Measurements from ENCODE around the gene RAB3GAP2.
"Not testable (repeated sequence)": the region's sequence is repeated elsewhere in the genome, so short reads cannot be mapped to it uniquely, and the experiment has no call there.

RAB3GAP2 gene

DNA sequence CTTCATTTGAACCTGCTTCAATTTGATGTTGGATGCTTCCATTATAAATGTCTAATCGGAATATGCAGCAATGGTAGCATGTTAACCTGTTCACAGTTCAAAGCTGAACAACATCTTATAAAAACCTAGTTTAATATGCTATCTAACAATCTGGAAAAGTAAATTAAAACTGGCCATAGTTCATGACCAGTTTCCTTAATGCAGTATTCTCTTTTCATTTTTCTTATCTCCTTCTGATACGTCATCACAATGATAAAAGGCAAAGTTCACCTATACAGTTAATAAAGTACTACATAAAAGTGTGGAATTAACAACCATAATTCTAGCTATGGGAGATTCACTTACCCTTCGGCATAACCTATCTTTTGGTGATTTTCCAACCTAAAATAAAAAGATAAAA is 113.2 kb downstream of the RAB3GAP2 start:
- TF ChIP-seq, protein P1, sequence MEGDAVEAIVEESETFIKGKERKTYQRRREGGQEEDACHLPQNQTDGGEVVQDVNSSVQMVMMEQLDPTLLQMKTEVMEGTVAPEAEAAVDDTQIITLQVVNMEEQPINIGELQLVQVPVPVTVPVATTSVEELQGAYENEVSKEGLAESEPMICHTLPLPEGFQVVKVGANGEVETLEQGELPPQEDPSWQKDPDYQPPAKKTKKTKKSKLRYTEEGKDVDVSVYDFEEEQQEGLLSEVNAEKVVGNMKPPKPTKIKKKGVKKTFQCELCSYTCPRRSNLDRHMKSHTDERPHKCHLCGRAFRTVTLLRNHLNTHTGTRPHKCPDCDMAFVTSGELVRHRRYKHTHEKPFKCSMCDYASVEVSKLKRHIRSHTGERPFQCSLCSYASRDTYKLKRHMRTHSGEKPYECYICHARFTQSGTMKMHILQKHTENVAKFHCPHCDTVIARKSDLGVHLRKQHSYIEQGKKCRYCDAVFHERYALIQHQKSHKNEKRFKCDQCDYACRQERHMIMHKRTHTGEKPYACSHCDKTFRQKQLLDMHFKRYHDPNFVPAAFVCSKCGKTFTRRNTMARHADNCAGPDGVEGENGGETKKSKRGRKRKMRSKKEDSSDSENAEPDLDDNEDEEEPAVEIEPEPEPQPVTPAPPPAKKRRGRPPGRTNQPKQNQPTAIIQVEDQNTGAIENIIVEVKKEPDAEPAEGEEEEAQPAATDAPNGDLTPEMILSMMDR (IDR thresholded peaks at IDR 0.05; ENCODE audit: low read depth, low read length): no peak
- Histone ChIP-seq H3K9me3 (no peaks in the 10 kb centered on the region), H3K36me3 (peaks cover 46% of the 10 kb centered on the region)

DNA sequence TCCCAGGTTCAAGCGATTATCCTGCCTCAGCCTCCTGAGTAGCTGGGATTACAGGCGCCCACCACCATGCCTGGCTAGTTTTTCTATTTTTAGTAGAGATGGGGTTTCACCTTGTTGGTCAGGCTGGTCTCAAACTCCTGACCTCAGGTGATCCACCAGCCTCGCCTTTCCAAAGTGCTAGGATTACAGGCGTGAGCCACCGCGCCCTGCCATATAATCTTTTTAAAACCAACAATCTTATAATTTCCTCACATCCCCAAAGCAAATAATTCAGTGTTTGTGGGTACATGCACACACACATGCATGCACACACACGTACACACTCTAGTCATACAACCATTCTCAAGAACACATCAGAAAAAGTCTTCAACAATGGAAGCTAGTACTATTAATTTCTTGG is 113.7 kb downstream of the RAB3GAP2 start:
- H3K4me3 ChIP-seq (ENCODE audit: low read depth, low read length); H3K4me1 ChIP-seq; H3K27me3 ChIP-seq; DNase-seq; H3K9me3 ChIP-seq: not testable (repeated sequence)
- H3K36me3 ChIP-seq: peaks cover 49% of the 10 kb centered on the region

More for the DNA sequence above, 113.2 kb downstream of the RAB3GAP2 start:
- H3K4me1 ChIP-seq: peaks cover 3% of the 10 kb centered on the region; the same call in 1 of the 2 replicates
- no peaks in the 10 kb centered on the region for H3K27me3 ChIP-seq
- DNase-seq: no peak
- H3K4me3 ChIP-seq (ENCODE audit: low read depth, low read length): no peak overlapping the region

DNA sequence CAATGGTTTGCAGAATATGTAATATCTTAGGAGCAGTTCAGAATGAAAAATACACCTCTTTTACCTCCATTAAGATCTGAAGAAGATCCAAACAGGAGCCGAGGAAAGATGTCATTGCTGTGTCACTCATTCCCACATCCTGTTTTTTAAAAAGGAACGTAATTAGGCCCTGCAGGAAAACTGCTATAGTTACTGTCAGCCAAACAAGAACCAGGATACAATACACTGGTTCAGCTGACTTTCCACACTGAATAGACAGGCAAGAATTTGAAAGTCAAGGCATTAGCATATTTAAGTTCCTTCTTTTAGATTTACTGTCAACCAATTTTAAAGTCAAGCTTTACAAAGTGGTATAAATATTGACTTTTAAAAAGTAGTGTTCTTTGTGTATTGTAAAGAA is 114.5 kb downstream of the RAB3GAP2 start:
- DNase-seq: no peak
- Histone ChIP-seq H3K9me3 (no peaks in the 10 kb centered on the region), H3K27me3 (no peaks in the 10 kb centered on the region), H3K4me3 (ENCODE audit: low read depth, low read length) (no peak overlapping the region), H3K4me1 (no peaks in the 10 kb centered on the region; the same call in 1 of the 2 replicates), H3K36me3 (peaks cover 54% of the 10 kb centered on the region)
- TF ChIP-seq, protein P1 (IDR thresholded peaks at IDR 0.05; ENCODE audit: low read depth, low read length): no peak

DNA sequence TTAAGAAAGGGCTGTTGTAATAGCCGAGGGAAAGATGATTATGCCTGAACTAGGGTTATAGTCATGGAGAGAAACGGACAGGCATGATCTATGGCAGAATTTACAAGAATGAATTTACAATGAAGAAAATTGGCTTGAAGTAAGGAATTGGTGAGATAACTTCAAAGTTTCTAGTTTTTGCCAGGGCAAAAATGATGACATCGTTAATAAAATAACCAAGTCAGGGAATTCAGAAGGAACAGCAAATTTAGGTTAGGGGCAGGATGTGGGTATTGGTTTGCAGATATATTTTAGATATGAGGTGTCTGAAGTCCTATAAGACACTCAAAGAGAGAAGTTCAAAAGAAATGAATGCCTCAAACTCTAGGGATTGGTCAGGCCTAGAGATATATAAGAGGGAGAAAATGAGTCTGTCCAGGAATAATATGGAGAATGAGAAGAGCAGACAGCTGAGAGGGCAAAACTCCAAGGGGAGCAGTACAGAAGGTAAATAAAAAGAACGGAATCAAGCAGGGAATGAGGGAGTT is 115.6 kb downstream of the RAB3GAP2 start:
- DNase-seq: no peak
- Histone ChIP-seq H3K36me3 (peaks cover 62% of the 10 kb centered on the region), H3K27me3 (no peaks in the 10 kb centered on the region)

DNA sequence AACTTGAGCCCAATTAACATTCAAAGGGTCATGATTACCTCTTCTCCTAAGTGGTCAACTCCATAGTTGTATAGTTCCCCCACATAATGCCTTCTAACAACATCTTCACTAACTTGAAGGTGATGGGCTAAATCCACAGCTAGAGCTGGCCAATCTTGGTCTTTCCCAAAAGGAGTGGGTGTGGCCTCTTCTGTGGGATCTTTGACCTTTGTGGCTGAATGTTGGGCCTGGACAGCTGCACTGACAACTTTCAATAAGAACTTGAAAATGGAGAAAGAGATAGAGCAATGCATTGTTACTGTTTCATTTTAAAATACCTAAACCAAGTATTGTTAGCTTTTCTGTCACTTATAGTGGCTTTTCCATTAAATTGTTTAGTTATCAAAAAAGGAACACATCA is 119.1 kb downstream of the RAB3GAP2 start:
- Histone ChIP-seq H3K4me3 (ENCODE audit: low read depth, low read length) (no peak overlapping the region), H3K9me3 (no peaks in the 10 kb centered on the region), H3K27me3 (no peaks in the 10 kb centered on the region), H3K36me3 (peaks cover 66% of the 10 kb centered on the region), H3K4me1 (no peaks in the 10 kb centered on the region)
- TF ChIP-seq, protein P1 (IDR thresholded peaks at IDR 0.05; ENCODE audit: low read depth, low read length): no peak
- no peak for DNase-seq

More for the DNA sequence above, 115.6 kb downstream of the RAB3GAP2 start:
- Histone ChIP-seq H3K4me1 (no peaks in the 10 kb centered on the region), H3K9me3 (no peaks in the 10 kb centered on the region), H3K4me3 (ENCODE audit: low read depth, low read length) (no peak overlapping the region)
- TF ChIP-seq, protein P1 (IDR thresholded peaks at IDR 0.05; ENCODE audit: low read depth, low read length): no peak

DNA sequence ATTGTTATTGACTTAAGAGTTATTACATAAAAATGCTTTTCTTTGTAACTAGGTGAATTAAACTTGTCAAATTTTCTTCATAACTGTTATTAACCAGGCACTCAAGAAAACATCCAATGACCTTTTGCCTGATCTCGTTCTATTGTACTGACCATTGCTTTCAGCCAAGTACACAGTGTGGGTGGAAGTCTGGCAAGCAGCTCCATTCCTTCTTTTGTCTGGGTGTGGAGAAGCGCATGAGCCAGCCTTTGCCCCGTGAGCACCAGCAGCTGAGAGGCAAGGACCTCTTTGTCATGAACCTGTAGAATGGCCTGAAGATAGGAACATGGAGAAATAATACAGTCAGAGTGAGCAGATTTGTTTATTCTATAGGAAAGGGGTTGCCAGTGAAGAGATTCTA is 120.8 kb downstream of the RAB3GAP2 start:
- no peaks in the 10 kb centered on the region for H3K9me3 ChIP-seq
- H3K27me3 ChIP-seq: no peaks in the 10 kb centered on the region
- H3K4me3 ChIP-seq (ENCODE audit: low read depth, low read length): no peak overlapping the region
- DNase-seq: no peak
- TF ChIP-seq, protein P1 (IDR thresholded peaks at IDR 0.05; ENCODE audit: low read depth, low read length): no peak
- peaks cover 61% of the 10 kb centered on the region for H3K36me3 ChIP-seq
- no peaks in the 10 kb centered on the region for H3K4me1 ChIP-seq

DNA sequence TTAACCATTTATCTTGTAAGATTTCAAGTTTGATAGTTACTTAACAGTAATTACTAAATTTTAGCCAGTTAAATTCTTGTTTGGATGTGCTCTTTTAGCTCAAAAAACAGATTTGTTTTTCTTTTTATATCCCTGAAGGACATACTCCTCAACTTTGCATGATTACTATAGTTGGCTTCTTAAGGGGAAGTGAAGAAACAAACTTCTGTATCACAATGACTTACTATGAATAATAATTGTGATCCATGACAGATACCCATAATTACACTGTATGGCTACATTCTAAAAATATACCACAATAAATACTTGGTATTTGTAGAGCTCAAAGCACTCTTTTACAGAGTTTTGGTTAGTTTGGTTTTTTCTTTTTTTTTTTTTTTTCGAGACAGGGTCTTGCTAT is 122.5 kb downstream of the RAB3GAP2 start:
- Histone ChIP-seq H3K36me3 (peaks cover 50% of the 10 kb centered on the region), H3K27me3 (no peaks in the 10 kb centered on the region), H3K9me3 (no peaks in the 10 kb centered on the region), H3K4me1 (no peaks in the 10 kb centered on the region), H3K4me3 (ENCODE audit: low read depth, low read length) (no peak overlapping the region)
- no peak for DNase-seq
- TF ChIP-seq, protein P1 (IDR thresholded peaks at IDR 0.05; ENCODE audit: low read depth, low read length): no peak

Data from BE2C (cell line).